Keratinocyte (primary cell): ENCODE data around the gene LGR6. TPM values are rescaled to one million over a fixed set of nuclear protein-coding genes. Genes with fewer than 3 reads are reported as not detected.
A peak's percentile ranks its signal among the peaks of the same experiment; 100 is the strongest.

Experiments
- DNase-seq: peaks from one replicate; pipeline ENCODE4 v3.0.0-alpha.2; 2011; ENCODE audit warnings: low read depth, missing footprints, low spot score
- FAIRE-seq: peaks from 2 replicates; lab custom pipeline; 2011; peaks lifted over from hg19 to GRCh38; lab: Jason Lieb, UNC
- H2AFZ ChIP-seq: 2 replicates; pipeline ENCODE4 v1.6.0; 2012; ENCODE audit warnings: low read length, control low read depth, inconsistent platforms; ENCODE audit not compliant: control insufficient read depth
- H3K27ac ChIP-seq: 2 replicates; pipeline ENCODE4 v1.5.1; 2011; ENCODE audit warnings: low read length; ENCODE audit not compliant: control insufficient read depth, insufficient read depth
- H3K27me3 ChIP-seq: 3 replicates; pipeline ENCODE4 v1.6.0; 2011; ENCODE audit warnings: low read length; ENCODE audit not compliant: control insufficient read depth, insufficient read depth; ENCODE audit errors: extremely low read depth
- H3K36me3 ChIP-seq, 2 experiments: 2 replicates in 1 of 2; 3 replicates in 1 of 2; pipeline ENCODE4 v1.5.1; 2011; ENCODE audit warnings: low read length in 2 of 2, mild to moderate bottlenecking in 1 of 2; ENCODE audit not compliant: control insufficient read depth in 2 of 2, insufficient read depth in 2 of 2; ENCODE audit errors: extremely low read depth in 1 of 2
- H3K4me1 ChIP-seq: 3 replicates; pipeline ENCODE4 v1.5.1; 2011; ENCODE audit warnings: low read length; ENCODE audit not compliant: control insufficient read depth, insufficient read depth; ENCODE audit errors: extremely low read depth
- H3K4me2 ChIP-seq: 3 replicates; pipeline ENCODE4 v1.6.0; 2011; ENCODE audit warnings: low read depth, low read length; ENCODE audit not compliant: control insufficient read depth, insufficient read depth; ENCODE audit errors: extremely low read depth
- H3K4me3 ChIP-seq, 3 experiments: fragments of 200-600 bp in 1 of 3; sonication (generic) in 1 of 3; 2 replicates in 2 of 3; 3 replicates in 1 of 3; pipeline ENCODE4 v1.5.1; 2011 to 2016; ENCODE audit warnings: low read length in 3 of 3, mild to moderate bottlenecking in 3 of 3, control low read depth in 2 of 3, inconsistent platforms in 1 of 3, low read depth in 1 of 3, mixed read lengths in 1 of 3, mixed run types in 1 of 3, moderate library complexity in 1 of 3; ENCODE audit not compliant: control insufficient read depth in 2 of 3, insufficient read depth in 2 of 3; ENCODE audit errors: extremely low read depth in 1 of 3
- H3K79me2 ChIP-seq: 2 replicates; pipeline ENCODE4 v1.6.0; 2012; ENCODE audit warnings: low read length; ENCODE audit not compliant: control insufficient read depth, insufficient read depth
- H3K9ac ChIP-seq: 3 replicates; pipeline ENCODE4 v1.6.0; 2011; ENCODE audit warnings: low read length; ENCODE audit not compliant: control insufficient read depth, insufficient read depth; ENCODE audit errors: extremely low read depth
- H3K9me1 ChIP-seq: 3 replicates; pipeline ENCODE4 v1.6.0; 2011; ENCODE audit warnings: low read length; ENCODE audit not compliant: control insufficient read depth, insufficient read depth; ENCODE audit errors: extremely low read depth
- H3K9me3 ChIP-seq: 2 replicates; pipeline ENCODE4 v1.5.1; 2012; ENCODE audit warnings: low read depth, low read length; ENCODE audit not compliant: control insufficient read depth
- H4K20me1 ChIP-seq: 3 replicates; pipeline ENCODE4 v1.6.0; 2011; ENCODE audit warnings: low read length; ENCODE audit not compliant: control insufficient read depth, insufficient read depth; ENCODE audit errors: extremely low read depth
- EZH2 ChIP-seq: IDR thresholded peaks from one replicate; pipeline ENCODE4 v1.6.1; 2012; ENCODE audit warnings: inconsistent platforms, mild to moderate bottlenecking, low read length, moderate library complexity
- dilution Hi-C: fragments of 300-500 bp; cut with MboI; formaldehyde crosslinking; loops from one replicate; pipeline ENCODE4 v1.7.0; 2020; ENCODE audit warnings: low sequenced_read_pairs; ENCODE audit not compliant: extremely low pct_ligation_motif_present
- polyA minus RNA-seq, 3 experiments: library from RNA; depleted of rRNA, polyadenylated mRNA; stranded (reverse); fragments of >200 nt; gene quantifications; 1 replicate in 1 of 3; 2 replicates in 1 of 3; 3 replicates in 1 of 3; pipeline ENCODE4 v1.2.3, GENCODE V29; 2011
- polyA plus RNA-seq, 5 experiments: library from polyadenylated mRNA; depleted of rRNA in 3 of 5; stranded (reverse) in 3 of 5; stranded (forward) in 1 of 5; unstranded in 1 of 5; fragments of >200 nt; gene quantifications; 1 replicate in 1 of 5; 2 replicates in 3 of 5; 3 replicates in 1 of 5; pipeline versions ENCODE4 v1.2.1 to v1.2.3, GENCODE V29; 2011 to 2012; ENCODE audit warnings: missing spikeins in 2 of 5, low read depth in 1 of 5, low replicate concordance in 1 of 5
- TF ChIP-seq, protein P1 (sequence below), 3 experiments: IDR thresholded peaks in 1 of 3; conservative IDR thresholded peaks in 1 of 3; optimal IDR thresholded peaks in 1 of 3; 2 replicates in 2 of 3; 3 replicates in 1 of 3; pipeline versions ENCODE3 to v1.5.1; 2011; ENCODE audit warnings: low read length in 3 of 3, mild to moderate bottlenecking in 3 of 3, moderate library complexity in 2 of 3, control low read depth in 1 of 3, inconsistent platforms in 1 of 3; ENCODE audit not compliant: insufficient read depth in 2 of 3; ENCODE audit errors: extremely low read depth in 1 of 3

LGR6 gene, protein sequence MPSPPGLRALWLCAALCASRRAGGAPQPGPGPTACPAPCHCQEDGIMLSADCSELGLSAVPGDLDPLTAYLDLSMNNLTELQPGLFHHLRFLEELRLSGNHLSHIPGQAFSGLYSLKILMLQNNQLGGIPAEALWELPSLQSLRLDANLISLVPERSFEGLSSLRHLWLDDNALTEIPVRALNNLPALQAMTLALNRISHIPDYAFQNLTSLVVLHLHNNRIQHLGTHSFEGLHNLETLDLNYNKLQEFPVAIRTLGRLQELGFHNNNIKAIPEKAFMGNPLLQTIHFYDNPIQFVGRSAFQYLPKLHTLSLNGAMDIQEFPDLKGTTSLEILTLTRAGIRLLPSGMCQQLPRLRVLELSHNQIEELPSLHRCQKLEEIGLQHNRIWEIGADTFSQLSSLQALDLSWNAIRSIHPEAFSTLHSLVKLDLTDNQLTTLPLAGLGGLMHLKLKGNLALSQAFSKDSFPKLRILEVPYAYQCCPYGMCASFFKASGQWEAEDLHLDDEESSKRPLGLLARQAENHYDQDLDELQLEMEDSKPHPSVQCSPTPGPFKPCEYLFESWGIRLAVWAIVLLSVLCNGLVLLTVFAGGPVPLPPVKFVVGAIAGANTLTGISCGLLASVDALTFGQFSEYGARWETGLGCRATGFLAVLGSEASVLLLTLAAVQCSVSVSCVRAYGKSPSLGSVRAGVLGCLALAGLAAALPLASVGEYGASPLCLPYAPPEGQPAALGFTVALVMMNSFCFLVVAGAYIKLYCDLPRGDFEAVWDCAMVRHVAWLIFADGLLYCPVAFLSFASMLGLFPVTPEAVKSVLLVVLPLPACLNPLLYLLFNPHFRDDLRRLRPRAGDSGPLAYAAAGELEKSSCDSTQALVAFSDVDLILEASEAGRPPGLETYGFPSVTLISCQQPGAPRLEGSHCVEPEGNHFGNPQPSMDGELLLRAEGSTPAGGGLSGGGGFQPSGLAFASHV
- polyA plus RNA-seq (0.39 to 1.5 TPM (median 0.42 TPM) in 3 replicates), polyA minus RNA-seq (0.30 to 2.5 TPM (median 1.1 TPM) in 3 replicates)
- not detected for polyA plus RNA-seq (2011; ENCODE audit: low read depth)
- 0.38 and 0.39 TPM in 2 replicates for polyA plus RNA-seq (2011; cell fraction: cytosol; rRNA removed)
- polyA plus RNA-seq (2011; cell fraction: nucleus; rRNA removed): 2.4 and 3.1 TPM in 2 replicates
- 1.6 TPM in 1 of 2 replicates, not detected in the other for polyA plus RNA-seq (2012; ENCODE audit: low replicate concordance)
- polyA minus RNA-seq (2011; cell fraction: cytosol; rRNA and poly(A)+ RNA removed): not detected
- 2.2 and 2.4 TPM in 2 replicates for polyA minus RNA-seq (2011; cell fraction: nucleus; rRNA and poly(A)+ RNA removed)

DNA sequence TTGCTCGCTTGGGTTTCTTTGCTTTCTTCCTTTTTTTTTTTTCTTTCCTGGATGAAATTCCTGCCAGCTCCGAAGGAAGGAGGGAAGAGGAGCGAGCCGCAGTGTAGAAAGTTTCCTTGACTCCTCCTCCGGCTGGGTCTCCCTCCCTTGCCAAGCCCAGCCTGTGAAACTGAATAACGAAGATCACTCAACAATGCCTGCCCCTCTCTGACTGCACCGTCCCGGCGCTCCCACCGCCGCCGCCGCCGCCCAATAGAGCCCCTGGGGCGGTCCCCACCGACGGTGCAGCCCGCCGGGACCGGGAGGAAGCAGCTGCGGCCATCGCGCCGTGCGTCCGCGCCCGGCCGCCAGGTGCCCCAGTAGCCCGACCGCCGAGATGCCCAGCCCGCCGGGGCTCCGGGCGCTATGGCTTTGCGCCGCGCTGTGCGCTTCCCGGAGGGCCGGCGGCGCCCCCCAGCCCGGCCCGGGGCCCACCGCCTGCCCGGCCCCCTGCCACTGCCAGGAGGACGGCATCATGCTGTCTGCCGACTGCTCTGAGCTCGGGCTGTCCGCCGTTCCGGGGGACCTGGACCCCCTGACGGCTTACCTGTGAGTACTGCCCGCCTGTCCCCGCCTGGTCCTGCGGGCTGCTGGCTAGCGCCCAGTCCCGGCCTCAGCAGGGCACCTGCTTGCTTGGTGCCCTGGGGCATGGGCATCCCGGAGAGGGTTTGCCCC is at the start of gene LGR6:
Gene LGR6, plus strand, starts transcription at position 186 of the 714 bp plus-strand sequence. Its CDS starts 191 bp downstream, at position 377.
- H3K4me1 ChIP-seq: peaks cover 4% of the 10 kb centered on the region
- peak within 1 kb of the TSS in 2 of 3 experiments; percentile 22 to 34 for H3K4me3 ChIP-seq
- dilution Hi-C loops: no loop called here
- TF ChIP-seq, protein P1, sequence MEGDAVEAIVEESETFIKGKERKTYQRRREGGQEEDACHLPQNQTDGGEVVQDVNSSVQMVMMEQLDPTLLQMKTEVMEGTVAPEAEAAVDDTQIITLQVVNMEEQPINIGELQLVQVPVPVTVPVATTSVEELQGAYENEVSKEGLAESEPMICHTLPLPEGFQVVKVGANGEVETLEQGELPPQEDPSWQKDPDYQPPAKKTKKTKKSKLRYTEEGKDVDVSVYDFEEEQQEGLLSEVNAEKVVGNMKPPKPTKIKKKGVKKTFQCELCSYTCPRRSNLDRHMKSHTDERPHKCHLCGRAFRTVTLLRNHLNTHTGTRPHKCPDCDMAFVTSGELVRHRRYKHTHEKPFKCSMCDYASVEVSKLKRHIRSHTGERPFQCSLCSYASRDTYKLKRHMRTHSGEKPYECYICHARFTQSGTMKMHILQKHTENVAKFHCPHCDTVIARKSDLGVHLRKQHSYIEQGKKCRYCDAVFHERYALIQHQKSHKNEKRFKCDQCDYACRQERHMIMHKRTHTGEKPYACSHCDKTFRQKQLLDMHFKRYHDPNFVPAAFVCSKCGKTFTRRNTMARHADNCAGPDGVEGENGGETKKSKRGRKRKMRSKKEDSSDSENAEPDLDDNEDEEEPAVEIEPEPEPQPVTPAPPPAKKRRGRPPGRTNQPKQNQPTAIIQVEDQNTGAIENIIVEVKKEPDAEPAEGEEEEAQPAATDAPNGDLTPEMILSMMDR (optimal IDR thresholded peaks at IDR 0.05 in 1 of 3, IDR thresholded peaks at IDR 0.05 in 1 of 3, conservative IDR thresholded peaks at IDR 0.05 in 1 of 3; ENCODE audit: extremely low read depth in 1 of 3, insufficient read depth in 2 of 3, low read length in 3 of 3): peak in 1 of 3 experiments; percentile 15
- no peak for TF ChIP-seq EZH2
- H3K9me1 ChIP-seq: no peaks in the 10 kb centered on the region
- H3K36me3 ChIP-seq: no peaks in the 10 kb centered on the region
- H4K20me1 ChIP-seq: peaks cover 3% of the 10 kb centered on the region
- H3K27ac ChIP-seq: no peak within 1 kb of the TSS
- no peak within 1 kb of the TSS for H2AFZ ChIP-seq
- no peak for DNase-seq
- no peak within 1 kb of the TSS for H3K9ac ChIP-seq
- H3K79me2 ChIP-seq: no peaks in the 10 kb centered on the region
- peak; percentile 34 for FAIRE-seq
- H3K27me3 ChIP-seq: peaks cover 17% of the 10 kb centered on the region
- no peaks in the 10 kb centered on the region for H3K9me3 ChIP-seq
- H3K4me2 ChIP-seq: peak within 1 kb of the TSS; percentile 78
